ENCODE results near the gene ANO1.

GRCh38 chr11:70034740-70035365, 43.3 kb upstream of the ANO1 start:
- TF ChIP-seq CTCF (IDR thresholded peaks at IDR 0.05; ENCODE audit: low read depth, low read length, missing input control) = peak; percentile 4
- TF ChIP-seq GABPA (IDR thresholded peaks at IDR 0.05 in 1 of 2, conservative IDR thresholded peaks at IDR 0.05 in 1 of 2) = no peak
- peak; percentile 70 for TF ChIP-seq REST (IDR thresholded peaks at IDR 0.05)
- no peak for TF ChIP-seq TAF1 (conservative IDR thresholded peaks at IDR 0.05)
- peak; percentile 73 for TF ChIP-seq MAX (IDR thresholded peaks at IDR 0.05)
- TF ChIP-seq JUND (IDR thresholded peaks at IDR 0.05) = peak in 1 of 2 donors; percentile 27
- no peak for TF ChIP-seq ATF3 (IDR thresholded peaks at IDR 0.05)
- peak; percentile 53 to 57 for TF ChIP-seq RAD21 (IDR thresholded peaks at IDR 0.05)
- peak; percentile 44 for TF ChIP-seq YY1 (IDR thresholded peaks at IDR 0.05)
- peak; percentile 49 to 89 for TF ChIP-seq RXRA (IDR thresholded peaks at IDR 0.05)
- no peak for TF ChIP-seq EGR1 (IDR thresholded peaks at IDR 0.05; ENCODE audit: low read depth in 2 of 2)
- peak; percentile 85 for TF ChIP-seq FOXA2 (IDR thresholded peaks at IDR 0.05)

All from liver (tissue), 3 donors.